ENCODE measurements around the gene SUCO.

- TF ChIP-seq ZBTB33 (IDR thresholded peaks at IDR 0.05; ENCODE audit: borderline replicate concordance, low read depth), result no peak
- no peak for TF ChIP-seq CTCF (IDR thresholded peaks at IDR 0.05)
- no peak for TF ChIP-seq SMC3 (IDR thresholded peaks at IDR 0.05; ENCODE audit: low read depth, low read length)
- TF ChIP-seq RAD21 (IDR thresholded peaks at IDR 0.05; ENCODE audit: low read length), result no peak
- no peak for TF ChIP-seq FOXM1 (IDR thresholded peaks at IDR 0.05; ENCODE audit: low read depth)
- TF ChIP-seq TEAD4 (IDR thresholded peaks at IDR 0.05; ENCODE audit: borderline replicate concordance, insufficient read depth), result no peak
- TF ChIP-seq JUND (IDR thresholded peaks at IDR 0.05), result no peak
- no peak for TF ChIP-seq TCF12 (IDR thresholded peaks at IDR 0.05)
- TF ChIP-seq POLR2AphosphoS5 (IDR thresholded peaks at IDR 0.05; ENCODE audit: low read depth, low read length), result no peak
- no peak for TF ChIP-seq MEF2A (IDR thresholded peaks at IDR 0.05; ENCODE audit: borderline replicate concordance, low read depth)
- no peak for TF ChIP-seq NFIC (IDR thresholded peaks at IDR 0.05; ENCODE audit: borderline replicate concordance)
- TF ChIP-seq REST (IDR thresholded peaks at IDR 0.05; ENCODE audit: low read depth, low read length), result no peak
These were observed 74.2 kb downstream of the SUCO start for GRCh38 chr1:172607145-172607544.

Data from SK-N-SH (cell line).